ENCODE measurements around the gene TLNRD1. TPM values are rescaled to one million over a fixed set of nuclear protein-coding genes. Genes with fewer than 3 reads are reported as not detected.

Gene TLNRD1
- total RNA-seq, 1 experiment from 2014 or later = 19.3 TPM

DNA sequence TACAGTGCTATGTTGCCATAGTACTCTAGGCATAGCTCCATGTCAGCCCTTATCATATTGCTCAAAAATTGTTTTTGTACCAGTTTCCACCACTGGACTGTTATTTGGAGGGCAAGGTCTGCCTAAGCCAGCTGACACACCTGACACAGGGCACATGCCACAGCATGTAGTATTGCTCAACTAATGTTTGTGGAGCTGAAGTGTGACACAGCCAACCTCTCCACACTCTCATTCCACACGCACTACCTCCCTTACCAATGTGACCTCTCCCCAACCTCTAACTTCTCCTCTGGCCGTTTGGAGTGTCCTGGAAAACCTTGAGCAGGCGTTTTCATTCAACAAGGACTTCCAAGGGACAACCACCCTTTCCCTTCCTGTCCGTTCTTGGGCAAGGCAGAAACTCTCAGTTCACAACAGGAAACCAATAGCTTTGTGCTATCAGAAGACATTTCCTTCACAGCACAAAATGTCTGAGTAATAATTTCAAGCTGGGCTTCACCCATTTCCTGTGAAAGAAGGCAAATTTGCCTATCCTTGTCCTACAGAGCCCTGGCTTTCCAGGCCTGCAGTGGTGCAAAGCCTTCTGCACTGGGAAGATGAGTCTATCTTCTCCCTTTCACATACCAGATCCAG lies 38.4 kb downstream of the TLNRD1 start:
- H3K23ac ChIP-seq (ENCODE audit: insufficient read length, low read depth, low read length) = no peak overlapping the region
- no peaks in the 10 kb centered on the region for H3K9me3 ChIP-seq (ENCODE audit: control insufficient read depth, low read depth, low read length)
- no peak overlapping the region for H4K5ac ChIP-seq (ENCODE audit: insufficient read length, low read depth, low read length)
- no peak overlapping the region for H3K4me2 ChIP-seq (ENCODE audit: insufficient read depth, insufficient read length, low read length)
- no peak overlapping the region for H2AFZ ChIP-seq (ENCODE audit: low read length)
- no peaks in the 10 kb centered on the region for H3K27me3 ChIP-seq (ENCODE audit: insufficient read depth, low read length)
- no peak overlapping the region for H3K9ac ChIP-seq (ENCODE audit: extremely low read depth, insufficient read length, low read length)
- no peak overlapping the region for H2BK12ac ChIP-seq (ENCODE audit: insufficient read length, low read depth, low read length)
- Mint-ChIP-seq H3K27me3 (ENCODE audit: low read depth) (no peaks in the 10 kb centered on the region; the same call in 1 of the 2 replicates), H3K27ac (no peak overlapping the region), H3K4me1 (no peaks in the 10 kb centered on the region), H3K9me3 (no peaks in the 10 kb centered on the region), H3K36me3 (ENCODE audit: insufficient read depth in 1 of 3, low read depth in 3 of 3) (no peaks in the 10 kb centered on the region), H3K4me3 (no peak overlapping the region)
- no peak overlapping the region for H3K18ac ChIP-seq (ENCODE audit: insufficient read length, low read depth, low read length)
- no peak overlapping the region for H3K27ac ChIP-seq (ENCODE audit: insufficient read length, low read depth, low read length)
- H4K8ac ChIP-seq (replicated peaks; ENCODE audit: insufficient read length, low read depth, low read length) = no peak overlapping the region
- no peak overlapping the region for H3K56ac ChIP-seq (ENCODE audit: insufficient read length, low read depth, low read length)
- no peaks in the 10 kb centered on the region for H3K79me1 ChIP-seq (ENCODE audit: insufficient read depth, low read depth, low read length, poor library complexity, severe bottlenecking)
- H4K20me1 ChIP-seq (ENCODE audit: control insufficient read depth, insufficient read depth, insufficient read length) = no peaks in the 10 kb centered on the region
- H4K91ac ChIP-seq (ENCODE audit: insufficient read length, low read depth, low read length) = no peak overlapping the region
- H3K79me2 ChIP-seq (ENCODE audit: insufficient read depth, low read length) = no peaks in the 10 kb centered on the region
- no CpG with 5 or more reads among the region's 4 CpGs for WGBS (ENCODE audit: extremely low coverage, insufficient read length, low lambda C conversion rate)
- no peak overlapping the region for H3K14ac ChIP-seq (ENCODE audit: insufficient read depth, low read length)
- H2BK15ac ChIP-seq (ENCODE audit: low read depth, low read length) = no peak overlapping the region
- H3K23me2 ChIP-seq (ENCODE audit: insufficient read length, low read depth, low read length, poor library complexity, severe bottlenecking) = no peaks in the 10 kb centered on the region
- no peak overlapping the region for H2AK5ac ChIP-seq (ENCODE audit: insufficient read length, low read length)
- H3T11ph ChIP-seq (ENCODE audit: low read length) = no peak overlapping the region
- H2BK120ac ChIP-seq (ENCODE audit: low read depth, low read length, poor library complexity, severe bottlenecking) = no peak overlapping the region
- no peak overlapping the region for H2BK20ac ChIP-seq (ENCODE audit: low read depth, low read length, poor library complexity, severe bottlenecking)
- no peak for DNase-seq
- H2BK5ac ChIP-seq (ENCODE audit: insufficient read length, low read length) = no peak overlapping the region
- H3K4ac ChIP-seq (ENCODE audit: low read depth, low read length) = no peak overlapping the region
- no peaks in the 10 kb centered on the region for H3K4me1 ChIP-seq (ENCODE audit: insufficient read depth, low read length)
- TF ChIP-seq, protein P1, sequence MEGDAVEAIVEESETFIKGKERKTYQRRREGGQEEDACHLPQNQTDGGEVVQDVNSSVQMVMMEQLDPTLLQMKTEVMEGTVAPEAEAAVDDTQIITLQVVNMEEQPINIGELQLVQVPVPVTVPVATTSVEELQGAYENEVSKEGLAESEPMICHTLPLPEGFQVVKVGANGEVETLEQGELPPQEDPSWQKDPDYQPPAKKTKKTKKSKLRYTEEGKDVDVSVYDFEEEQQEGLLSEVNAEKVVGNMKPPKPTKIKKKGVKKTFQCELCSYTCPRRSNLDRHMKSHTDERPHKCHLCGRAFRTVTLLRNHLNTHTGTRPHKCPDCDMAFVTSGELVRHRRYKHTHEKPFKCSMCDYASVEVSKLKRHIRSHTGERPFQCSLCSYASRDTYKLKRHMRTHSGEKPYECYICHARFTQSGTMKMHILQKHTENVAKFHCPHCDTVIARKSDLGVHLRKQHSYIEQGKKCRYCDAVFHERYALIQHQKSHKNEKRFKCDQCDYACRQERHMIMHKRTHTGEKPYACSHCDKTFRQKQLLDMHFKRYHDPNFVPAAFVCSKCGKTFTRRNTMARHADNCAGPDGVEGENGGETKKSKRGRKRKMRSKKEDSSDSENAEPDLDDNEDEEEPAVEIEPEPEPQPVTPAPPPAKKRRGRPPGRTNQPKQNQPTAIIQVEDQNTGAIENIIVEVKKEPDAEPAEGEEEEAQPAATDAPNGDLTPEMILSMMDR (conservative IDR thresholded peaks at IDR 0.05) = no peak
